Neural progenitor cell (in vitro differentiated cells): ENCODE measurements around the gene BAIAP2. TPM values are rescaled to one million over a fixed set of nuclear protein-coding genes. Genes with fewer than 3 reads are reported as not detected.

ENCODE experiments used
- DNase-seq: peaks from one replicate; pipeline ENCODE4 v3.0.0-alpha.2; 2016; ENCODE audit warnings: low spot score
- H2AFZ ChIP-seq: fragments of 200-600 bp; sonication (generic); replicated peaks from 2 replicates; pipeline ENCODE4 v1.6.1; 2016; ENCODE audit warnings: antibody characterized with exemption
- H3F3A ChIP-seq: fragments of 200-600 bp; sonication (generic); 2 replicates; pipeline ENCODE4 v1.6.1; 2016; ENCODE audit warnings: antibody characterized with exemption, low read depth
- H3K27ac ChIP-seq: fragments of 200-600 bp; sonication (generic); 2 replicates; pipeline ENCODE4 v1.5.1; 2016; ENCODE audit warnings: mild to moderate bottlenecking
- H3K27me3 ChIP-seq: fragments of 200-600 bp; sonication (generic); 2 replicates; pipeline ENCODE4 v1.6.1; 2016; ENCODE audit warnings: mild to moderate bottlenecking, moderate library complexity
- H3K36me3 ChIP-seq: fragments of 200-600 bp; sonication (generic); 2 replicates; pipeline ENCODE4 v1.5.1; 2016
- H3K4me1 ChIP-seq: fragments of 200-600 bp; sonication (generic); 2 replicates; pipeline ENCODE4 v1.6.1; 2016; ENCODE audit warnings: mixed run types
- H3K4me2 ChIP-seq: fragments of 200-600 bp; sonication (generic); 2 replicates; pipeline ENCODE4 v1.6.1; 2016
- H3K4me3 ChIP-seq: fragments of 200-600 bp; sonication (generic); 2 replicates; pipeline ENCODE4 v1.5.1; 2016
- H3K79me2 ChIP-seq: fragments of 200-600 bp; sonication (generic); 2 replicates; pipeline ENCODE4 v1.6.1; 2016; ENCODE audit warnings: low read depth
- H3K9ac ChIP-seq: fragments of 200-600 bp; sonication (generic); 2 replicates; pipeline ENCODE4 v1.6.1; 2016
- H3K9me3 ChIP-seq: fragments of 200-600 bp; sonication (generic); 2 replicates; pipeline ENCODE4 v1.5.1; 2016; ENCODE audit warnings: low read depth
- H4K20me1 ChIP-seq: fragments of 200-600 bp; sonication (generic); 2 replicates; pipeline ENCODE4 v1.6.1; 2016; ENCODE audit warnings: low read depth
- H3K27ac Mint-ChIP-seq: 3 replicates; pipeline ENCODE4 v1.8.0; 2021; ENCODE audit warnings: mixed read lengths
- H3K27me3 Mint-ChIP-seq: 2 replicates; pipeline ENCODE4 v1.8.0; 2022; ENCODE audit warnings: low read depth, mild to moderate bottlenecking, inconsistent platforms, moderate library complexity, mixed read lengths; ENCODE audit not compliant: insufficient read depth
- H3K36me3 Mint-ChIP-seq: 3 replicates; pipeline ENCODE4 v1.8.0; 2021; ENCODE audit warnings: mixed read lengths
- H3K4me1 Mint-ChIP-seq: 3 replicates; pipeline ENCODE4 v1.8.0; 2021; ENCODE audit warnings: mixed read lengths
- H3K4me3 Mint-ChIP-seq: 3 replicates; pipeline ENCODE4 v1.8.0; 2021; ENCODE audit warnings: mild to moderate bottlenecking, moderate library complexity, mixed read lengths
- H3K9me3 Mint-ChIP-seq: 3 replicates; pipeline ENCODE4 v1.8.0; 2020; ENCODE audit warnings: mixed read lengths
- EZH2 ChIP-seq: fragments of 200-600 bp; sonication (generic); IDR thresholded peaks from 2 replicates; pipeline ENCODE4 v1.6.1; 2017; ENCODE audit warnings: antibody characterized with exemption, mild to moderate bottlenecking, moderate library complexity
- EZH2phosphoT487 ChIP-seq: fragments of 200-600 bp; sonication (generic); IDR thresholded peaks from 2 replicates; pipeline ENCODE4 v1.6.1; 2017; ENCODE audit warnings: antibody characterized with exemption
- total RNA-seq: library from RNA; depleted of rRNA; stranded (reverse); fragments of >200 nt; gene quantifications from 2 replicates; pipeline ENCODE4 v1.2.3, GENCODE V29; 2015; ENCODE audit warnings: low replicate concordance
- TF ChIP-seq, protein P1 (sequence below): fragments of 200-600 bp; sonication (generic); IDR thresholded peaks from 2 replicates; pipeline ENCODE4 v1.5.1; 2017; ENCODE audit warnings: antibody characterized with exemption, mild to moderate bottlenecking

BAIAP2 gene
- total RNA-seq, 1 donor from 2014 or later, result 15.6 TPM

DNA sequence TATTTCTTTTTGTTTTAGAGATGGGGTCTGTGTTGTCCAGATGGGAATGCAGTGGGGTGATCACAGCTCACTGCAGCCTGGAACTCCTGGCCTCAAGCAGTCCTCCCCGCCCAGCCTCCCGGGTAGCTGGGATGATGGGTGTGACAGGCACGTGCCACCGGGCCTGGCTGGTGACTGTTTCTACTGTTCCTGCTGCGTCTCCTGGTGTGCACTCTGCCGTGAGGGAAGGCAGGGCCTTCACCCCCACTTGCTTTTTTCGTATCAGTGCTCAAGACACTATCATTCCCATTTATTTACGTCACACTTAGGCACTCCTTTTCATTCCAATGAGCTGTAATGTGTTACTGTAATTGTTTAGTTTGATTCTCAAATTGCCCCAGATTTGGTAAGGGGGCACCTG is 105.1 kb downstream of the BAIAP2 start:
- DNase-seq, result no peak
- Histone ChIP-seq H3K27ac (no peak overlapping the region), H3K79me2 (no peaks in the 10 kb centered on the region), H3K9ac (no peak overlapping the region), H3K4me2 (no peak overlapping the region), H3K36me3 (no peaks in the 10 kb centered on the region), H3K27me3 (no peaks in the 10 kb centered on the region), H3K4me3 (no peak overlapping the region), H3F3A (peaks cover 15% of the 10 kb centered on the region), H4K20me1 (no peaks in the 10 kb centered on the region), H2AFZ (no peak overlapping the region), H3K9me3 (no peaks in the 10 kb centered on the region), H3K4me1 (no peaks in the 10 kb centered on the region)
- Mint-ChIP-seq H3K36me3 (no peaks in the 10 kb centered on the region), H3K4me1 (peaks cover 8% of the 10 kb centered on the region), H3K27me3 (peaks cover 15% of the 10 kb centered on the region), H3K4me3 (peak overlapping the region; percentile 43), H3K9me3 (peaks cover 9% of the 10 kb centered on the region), H3K27ac (no peak overlapping the region)
- TF ChIP-seq EZH2, result no peak
- TF ChIP-seq, protein P1, sequence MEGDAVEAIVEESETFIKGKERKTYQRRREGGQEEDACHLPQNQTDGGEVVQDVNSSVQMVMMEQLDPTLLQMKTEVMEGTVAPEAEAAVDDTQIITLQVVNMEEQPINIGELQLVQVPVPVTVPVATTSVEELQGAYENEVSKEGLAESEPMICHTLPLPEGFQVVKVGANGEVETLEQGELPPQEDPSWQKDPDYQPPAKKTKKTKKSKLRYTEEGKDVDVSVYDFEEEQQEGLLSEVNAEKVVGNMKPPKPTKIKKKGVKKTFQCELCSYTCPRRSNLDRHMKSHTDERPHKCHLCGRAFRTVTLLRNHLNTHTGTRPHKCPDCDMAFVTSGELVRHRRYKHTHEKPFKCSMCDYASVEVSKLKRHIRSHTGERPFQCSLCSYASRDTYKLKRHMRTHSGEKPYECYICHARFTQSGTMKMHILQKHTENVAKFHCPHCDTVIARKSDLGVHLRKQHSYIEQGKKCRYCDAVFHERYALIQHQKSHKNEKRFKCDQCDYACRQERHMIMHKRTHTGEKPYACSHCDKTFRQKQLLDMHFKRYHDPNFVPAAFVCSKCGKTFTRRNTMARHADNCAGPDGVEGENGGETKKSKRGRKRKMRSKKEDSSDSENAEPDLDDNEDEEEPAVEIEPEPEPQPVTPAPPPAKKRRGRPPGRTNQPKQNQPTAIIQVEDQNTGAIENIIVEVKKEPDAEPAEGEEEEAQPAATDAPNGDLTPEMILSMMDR, result no peak
- no peak for TF ChIP-seq EZH2phosphoT487

DNA sequence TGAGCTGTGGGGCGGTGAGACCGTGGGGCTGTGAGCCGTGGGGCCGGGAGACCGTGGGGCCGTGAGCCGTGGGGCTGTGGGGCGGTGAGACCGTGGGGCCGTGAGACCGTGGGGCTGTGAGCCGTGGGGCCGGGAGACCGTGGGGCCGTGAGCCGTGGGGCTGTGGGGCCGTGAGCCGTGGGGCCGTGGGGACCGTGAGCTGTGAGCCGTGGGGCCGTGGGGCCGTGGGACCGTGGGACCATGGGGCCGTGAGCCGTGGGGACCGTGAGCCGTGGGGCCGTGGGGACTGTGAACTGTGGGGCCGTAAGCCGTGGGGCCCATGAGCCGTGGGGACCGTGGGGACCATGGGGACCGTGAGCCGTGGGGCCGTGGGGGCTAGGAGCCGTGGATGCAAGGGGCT is 105.7 kb downstream of the BAIAP2 start:
- H3K27ac Mint-ChIP-seq, result no peak overlapping the region
- H3K9me3 Mint-ChIP-seq, result peaks cover 9% of the 10 kb centered on the region
- no peaks in the 10 kb centered on the region for H3K27me3 ChIP-seq
- H4K20me1 ChIP-seq, result no peaks in the 10 kb centered on the region
- H3F3A ChIP-seq, result peaks cover 15% of the 10 kb centered on the region
- no peaks in the 10 kb centered on the region for H3K9me3 ChIP-seq
- H2AFZ ChIP-seq, result no peak overlapping the region
- no peaks in the 10 kb centered on the region for H3K36me3 Mint-ChIP-seq
- DNase-seq, result no peak
- H3K27ac ChIP-seq, result no peak overlapping the region
- peaks cover 8% of the 10 kb centered on the region for H3K4me1 Mint-ChIP-seq
- no peak overlapping the region for H3K4me3 Mint-ChIP-seq
- no peak overlapping the region for H3K4me3 ChIP-seq
- H3K79me2 ChIP-seq, result no peaks in the 10 kb centered on the region
- H3K4me1 ChIP-seq, result no peaks in the 10 kb centered on the region
- no peak for TF ChIP-seq EZH2
- no peak for TF ChIP-seq EZH2phosphoT487
- TF ChIP-seq, protein P1, result no peak
- no peak overlapping the region for H3K9ac ChIP-seq
- H3K36me3 ChIP-seq, result no peaks in the 10 kb centered on the region
- H3K4me2 ChIP-seq, result no peak overlapping the region
- peaks cover 15% of the 10 kb centered on the region for H3K27me3 Mint-ChIP-seq

DNA sequence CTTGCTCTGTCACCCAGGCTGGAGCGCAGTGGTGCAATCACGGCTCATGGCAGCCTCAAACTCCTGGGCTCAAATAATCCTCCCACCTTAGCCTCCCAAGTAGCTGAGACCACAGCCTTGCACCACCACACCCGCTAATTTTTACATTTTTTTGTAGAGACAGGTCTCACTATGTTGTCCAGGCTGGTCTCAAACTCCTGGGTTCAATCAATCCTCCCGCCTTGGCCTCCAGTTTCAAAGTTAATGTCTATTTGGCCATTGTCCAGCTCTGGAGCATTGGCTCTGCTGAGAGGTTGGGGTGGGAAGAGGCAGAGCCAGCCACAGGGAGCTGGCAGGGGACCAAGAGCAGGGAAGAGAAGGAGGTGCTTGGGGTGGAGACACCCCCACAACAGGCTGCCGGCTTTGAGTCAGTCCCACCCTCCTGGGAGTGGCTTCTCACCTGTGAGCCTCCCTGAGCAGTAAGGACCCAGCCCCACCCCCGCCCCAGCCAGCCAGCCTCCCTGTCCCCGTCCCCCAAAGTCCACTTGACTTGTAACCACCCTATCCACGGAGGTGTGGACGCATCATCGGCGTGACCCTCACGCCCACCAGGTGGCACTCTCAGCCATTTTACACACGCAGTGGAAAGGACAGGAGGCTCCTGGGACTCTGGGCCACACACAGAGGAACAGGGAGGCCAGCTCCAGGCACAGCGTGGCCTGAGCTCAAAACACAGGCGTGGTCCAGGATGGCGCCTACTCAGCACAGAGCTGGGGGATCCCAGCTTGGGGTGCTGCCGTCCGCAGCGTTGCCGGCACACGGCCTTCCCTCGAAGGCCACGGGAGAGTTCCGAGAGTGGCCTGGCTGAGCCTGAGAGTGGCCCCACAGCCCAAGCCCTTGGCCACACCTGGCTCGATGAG is 107.6 kb downstream of the BAIAP2 start:
- H3K36me3 ChIP-seq, result no peaks in the 10 kb centered on the region
- Mint-ChIP-seq H3K4me3 (no peak overlapping the region), H3K27ac (no peak overlapping the region), H3K9me3 (peaks cover 9% of the 10 kb centered on the region), H3K36me3 (no peaks in the 10 kb centered on the region), H3K27me3 (peaks cover 14% of the 10 kb centered on the region), H3K4me1 (peaks cover 8% of the 10 kb centered on the region)
- H4K20me1 ChIP-seq, result no peaks in the 10 kb centered on the region
- no peak overlapping the region for H3K4me2 ChIP-seq
- H3K27me3 ChIP-seq, result no peaks in the 10 kb centered on the region
- peaks cover 12% of the 10 kb centered on the region for H3F3A ChIP-seq
- DNase-seq, result peak; percentile 88
- TF ChIP-seq EZH2phosphoT487 (no peak), EZH2 (no peak)
- TF ChIP-seq, protein P1, result peak; percentile 73
- H3K9ac ChIP-seq, result no peak overlapping the region
- H3K4me1 ChIP-seq, result no peaks in the 10 kb centered on the region
- H3K79me2 ChIP-seq, result no peaks in the 10 kb centered on the region
- no peak overlapping the region for H2AFZ ChIP-seq
- no peaks in the 10 kb centered on the region for H3K9me3 ChIP-seq
- H3K27ac ChIP-seq, result no peak overlapping the region
- H3K4me3 ChIP-seq, result no peak overlapping the region
